ENCODE results near the gene GRIP2.

Gene GRIP2

DNA sequence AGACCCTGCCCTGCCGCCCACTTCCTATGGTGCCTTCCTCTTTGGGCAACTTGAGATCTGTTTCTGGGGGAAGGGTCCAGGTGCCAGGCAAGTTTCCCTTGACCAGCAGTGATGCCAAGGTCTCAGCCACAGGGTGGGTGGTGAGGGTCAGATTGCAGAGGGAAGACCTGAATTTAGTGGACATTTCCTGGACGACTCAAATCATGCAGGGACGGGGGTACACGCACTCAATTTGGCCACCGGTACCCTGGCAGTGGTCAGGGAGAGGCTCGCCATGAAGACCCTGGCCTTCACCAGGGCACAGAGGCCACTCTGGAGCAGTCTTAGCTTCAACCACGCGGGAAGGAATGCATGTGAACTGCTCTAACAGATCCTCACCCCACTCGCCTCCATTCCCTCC is 1.5 kb upstream of the GRIP2 start:
- no peak overlapping the region for H3K4me3 ChIP-seq (ENCODE audit: low read length)
- TF ChIP-seq, protein P1, sequence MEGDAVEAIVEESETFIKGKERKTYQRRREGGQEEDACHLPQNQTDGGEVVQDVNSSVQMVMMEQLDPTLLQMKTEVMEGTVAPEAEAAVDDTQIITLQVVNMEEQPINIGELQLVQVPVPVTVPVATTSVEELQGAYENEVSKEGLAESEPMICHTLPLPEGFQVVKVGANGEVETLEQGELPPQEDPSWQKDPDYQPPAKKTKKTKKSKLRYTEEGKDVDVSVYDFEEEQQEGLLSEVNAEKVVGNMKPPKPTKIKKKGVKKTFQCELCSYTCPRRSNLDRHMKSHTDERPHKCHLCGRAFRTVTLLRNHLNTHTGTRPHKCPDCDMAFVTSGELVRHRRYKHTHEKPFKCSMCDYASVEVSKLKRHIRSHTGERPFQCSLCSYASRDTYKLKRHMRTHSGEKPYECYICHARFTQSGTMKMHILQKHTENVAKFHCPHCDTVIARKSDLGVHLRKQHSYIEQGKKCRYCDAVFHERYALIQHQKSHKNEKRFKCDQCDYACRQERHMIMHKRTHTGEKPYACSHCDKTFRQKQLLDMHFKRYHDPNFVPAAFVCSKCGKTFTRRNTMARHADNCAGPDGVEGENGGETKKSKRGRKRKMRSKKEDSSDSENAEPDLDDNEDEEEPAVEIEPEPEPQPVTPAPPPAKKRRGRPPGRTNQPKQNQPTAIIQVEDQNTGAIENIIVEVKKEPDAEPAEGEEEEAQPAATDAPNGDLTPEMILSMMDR (conservative IDR thresholded peaks at IDR 0.05; ENCODE audit: low read length): no peak
- DNase-seq (ENCODE audit: low read depth): no peak

DNA sequence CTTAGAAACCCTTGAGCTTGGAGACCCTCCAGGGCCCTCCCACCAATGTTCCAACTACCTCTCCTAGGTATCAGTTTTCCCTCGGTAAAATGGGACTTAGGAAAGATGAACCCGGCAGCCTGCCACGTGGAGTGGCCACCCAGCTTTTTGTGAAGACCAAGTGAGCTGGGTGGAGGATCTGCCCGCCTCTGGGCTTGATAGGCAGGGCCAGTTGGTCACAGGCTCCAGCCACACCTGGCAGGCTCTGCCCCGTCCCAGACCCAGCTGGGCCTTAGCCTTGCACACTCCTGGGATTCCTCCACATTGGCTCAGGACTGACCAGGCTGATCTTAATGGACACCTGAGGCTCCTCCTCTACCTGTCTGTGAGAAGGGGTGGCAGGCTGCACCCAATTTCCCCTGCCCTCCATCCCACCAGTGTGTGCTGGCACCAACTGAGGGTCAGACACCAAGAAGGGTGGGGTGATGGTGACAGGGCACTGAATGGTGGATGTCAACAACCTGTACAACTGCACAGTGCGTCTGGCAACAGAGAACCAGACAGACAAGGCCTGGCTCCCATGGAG is 761 bp upstream of the GRIP2 start:
- no peak overlapping the region for H3K4me3 ChIP-seq (ENCODE audit: low read length)
- TF ChIP-seq, protein P1 (conservative IDR thresholded peaks at IDR 0.05; ENCODE audit: low read length): no peak
- DNase-seq (ENCODE audit: low read depth): no peak

DNA sequence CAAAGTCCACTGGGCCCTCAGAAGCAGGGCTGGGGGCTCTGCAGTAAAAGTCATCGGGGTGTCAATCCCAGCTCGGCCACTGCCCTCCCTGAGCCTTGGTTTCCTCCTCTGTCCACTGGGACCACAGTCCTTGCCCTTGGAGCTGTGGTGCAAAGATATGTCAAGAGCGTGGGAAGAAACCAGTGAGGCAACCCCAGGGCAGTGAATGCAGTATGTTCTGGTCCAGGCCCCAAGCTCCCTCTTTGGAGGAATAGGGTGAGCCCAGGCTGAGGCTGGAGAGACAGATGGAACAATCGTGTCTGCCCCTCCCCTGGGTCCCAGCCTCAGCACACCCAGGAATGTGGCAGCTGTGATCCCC is 779 bp downstream of the GRIP2 start:
- TF ChIP-seq, protein P1 (conservative IDR thresholded peaks at IDR 0.05; ENCODE audit: low read length): no peak
- H3K4me3 ChIP-seq (ENCODE audit: low read length): no peak overlapping the region

DNA sequence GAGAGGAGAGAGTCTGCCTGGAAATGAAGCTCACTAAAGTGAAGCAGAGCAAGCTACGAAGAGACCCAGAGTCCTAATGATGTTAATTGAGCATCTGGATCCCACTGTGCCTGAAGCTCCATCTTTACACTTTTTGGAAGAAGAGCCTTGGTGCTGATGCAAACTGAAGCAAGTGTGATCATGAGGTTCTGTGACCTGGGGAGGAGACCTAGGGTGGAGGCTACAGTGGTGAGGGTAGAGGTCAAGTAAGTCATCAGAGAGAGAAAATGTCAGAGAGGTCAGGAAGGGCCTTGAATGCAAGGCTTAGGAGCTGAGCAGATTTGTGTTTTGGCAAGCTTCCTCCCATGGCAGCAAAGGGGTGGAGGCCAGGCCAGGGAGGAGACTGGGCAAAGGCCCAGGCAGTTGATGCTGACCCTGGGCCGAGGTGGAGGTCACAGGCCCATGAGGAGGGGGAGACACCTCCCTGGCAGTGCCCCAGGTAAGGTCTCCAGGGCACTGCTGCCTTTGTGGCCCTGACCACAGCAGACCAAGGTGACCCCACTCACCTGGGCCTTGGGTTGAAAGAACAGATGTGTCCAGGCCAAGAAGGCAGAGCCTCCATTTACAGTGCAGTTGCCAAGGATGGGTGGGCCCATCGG is 1.6 kb downstream of the GRIP2 start:
- DNase-seq (ENCODE audit: low read depth): no peak
- H3K4me3 ChIP-seq (ENCODE audit: low read length): no peak overlapping the region
- TF ChIP-seq, protein P1 (conservative IDR thresholded peaks at IDR 0.05; ENCODE audit: low read length): no peak

More for the DNA sequence above, 779 bp downstream of the GRIP2 start:
- DNase-seq (ENCODE audit: low read depth): no peak

DNA sequence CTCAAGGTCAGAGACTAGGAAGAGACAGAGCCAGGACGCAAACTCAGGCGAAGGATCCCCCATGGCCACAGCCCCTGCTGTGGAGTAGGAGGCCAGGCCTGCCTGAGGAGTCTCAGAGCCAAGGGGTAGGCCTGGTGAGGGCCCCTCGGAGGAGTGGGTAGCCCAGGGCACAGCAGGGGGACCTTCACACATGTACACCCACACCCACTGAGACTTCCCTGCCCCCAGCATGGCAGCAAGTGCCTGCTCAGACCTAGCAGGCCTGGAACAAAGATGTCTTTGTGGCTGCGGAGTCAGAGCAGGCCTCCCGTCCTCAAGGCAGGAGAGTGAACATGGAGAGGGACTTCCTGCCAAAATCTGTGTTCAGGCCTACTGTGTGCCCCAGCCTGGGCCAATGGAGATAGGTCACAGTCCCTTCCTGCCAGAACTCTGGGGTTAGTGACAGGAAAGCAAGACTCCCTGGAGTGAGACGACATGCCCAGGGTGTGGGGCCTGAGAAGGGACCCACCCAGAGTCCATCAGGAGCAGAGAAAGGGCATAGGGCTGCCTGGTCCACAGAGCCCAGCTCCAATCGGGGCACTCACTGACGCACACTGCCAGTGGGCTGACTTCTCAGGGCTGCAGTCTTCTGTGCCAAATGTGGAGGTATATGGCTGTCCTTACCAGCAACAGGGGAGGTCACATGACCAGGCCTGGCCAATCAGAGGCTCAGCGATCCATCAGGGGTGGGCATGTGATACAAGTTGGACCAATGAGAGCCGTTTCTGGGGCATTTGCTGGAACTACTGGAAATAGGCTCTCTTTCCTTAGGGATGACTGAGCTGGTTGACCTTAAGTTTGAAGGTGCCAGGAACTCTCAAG is 2.3 kb downstream of the GRIP2 start:
- no peak overlapping the region for H3K4me3 ChIP-seq (ENCODE audit: low read length)
- TF ChIP-seq, protein P1 (conservative IDR thresholded peaks at IDR 0.05; ENCODE audit: low read length): no peak
- DNase-seq (ENCODE audit: low read depth): no peak

DNA sequence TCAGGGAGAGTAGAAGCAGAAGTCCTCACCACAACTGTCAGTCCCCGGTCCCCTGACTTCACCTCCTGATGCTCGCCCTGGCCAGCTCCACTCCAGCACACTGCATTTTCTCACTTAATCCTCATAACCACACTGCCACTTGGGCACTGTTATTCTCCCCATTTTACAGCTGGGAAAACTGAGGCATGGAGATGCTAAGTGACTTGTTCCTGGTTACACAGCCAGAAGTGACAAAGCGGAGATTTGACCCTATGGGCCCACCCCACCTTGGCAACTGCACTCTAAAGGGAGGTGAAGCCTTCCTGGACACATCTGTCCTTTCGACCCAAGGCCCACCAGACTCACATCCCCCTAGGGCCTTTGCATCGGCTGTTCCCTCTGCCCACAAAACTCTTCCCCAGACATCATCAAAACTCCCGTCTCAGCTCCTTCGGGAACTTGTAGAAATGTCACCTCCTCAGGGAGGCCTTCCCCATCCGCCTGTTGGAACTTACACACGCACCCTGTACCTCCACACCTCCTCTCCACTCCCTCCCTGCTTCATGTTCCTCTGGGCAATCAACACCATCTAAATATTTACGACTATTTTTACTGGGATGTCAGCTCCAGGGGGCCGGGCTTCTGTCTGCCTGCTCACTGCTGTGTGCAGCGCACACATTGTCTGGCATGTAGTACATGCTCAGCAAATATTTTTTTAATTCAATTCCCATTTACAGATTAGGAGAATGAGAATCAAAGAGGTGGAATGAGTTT is 3.1 kb downstream of the GRIP2 start:
- no peak overlapping the region for H3K4me3 ChIP-seq (ENCODE audit: low read length)
- DNase-seq (ENCODE audit: low read depth): no peak
- TF ChIP-seq, protein P1 (conservative IDR thresholded peaks at IDR 0.05; ENCODE audit: low read length): no peak

Measured in AG10803 (cell line).